Measurements from ENCODE around the gene STXBP3.

GRCh38 chr1:108845446-108845845, 99.0 kb downstream of the STXBP3 start:
- TF ChIP-seq CTCF (IDR thresholded peaks at IDR 0.05) (no peak), EP300 (IDR thresholded peaks at IDR 0.05) (no peak)

Data from tibial nerve (tissue), 4 donors.